GM19240 (cell line): ENCODE data around the gene TIMM9.
A peak's percentile ranks its signal among the peaks of the same experiment; 100 is the strongest.
"Not testable (repeated sequence)": the region's sequence is repeated elsewhere in the genome, so short reads cannot be mapped to it uniquely, and the experiment has no call there.

ENCODE experiments used
- DNase-seq: peaks from one replicate; pipeline ENCODE4 v3.0.0; 2011; ENCODE audit warnings: low spot score; ENCODE audit not compliant: insufficient read length

TIMM9 gene, protein sequence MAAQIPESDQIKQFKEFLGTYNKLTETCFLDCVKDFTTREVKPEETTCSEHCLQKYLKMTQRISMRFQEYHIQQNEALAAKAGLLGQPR

DNA sequence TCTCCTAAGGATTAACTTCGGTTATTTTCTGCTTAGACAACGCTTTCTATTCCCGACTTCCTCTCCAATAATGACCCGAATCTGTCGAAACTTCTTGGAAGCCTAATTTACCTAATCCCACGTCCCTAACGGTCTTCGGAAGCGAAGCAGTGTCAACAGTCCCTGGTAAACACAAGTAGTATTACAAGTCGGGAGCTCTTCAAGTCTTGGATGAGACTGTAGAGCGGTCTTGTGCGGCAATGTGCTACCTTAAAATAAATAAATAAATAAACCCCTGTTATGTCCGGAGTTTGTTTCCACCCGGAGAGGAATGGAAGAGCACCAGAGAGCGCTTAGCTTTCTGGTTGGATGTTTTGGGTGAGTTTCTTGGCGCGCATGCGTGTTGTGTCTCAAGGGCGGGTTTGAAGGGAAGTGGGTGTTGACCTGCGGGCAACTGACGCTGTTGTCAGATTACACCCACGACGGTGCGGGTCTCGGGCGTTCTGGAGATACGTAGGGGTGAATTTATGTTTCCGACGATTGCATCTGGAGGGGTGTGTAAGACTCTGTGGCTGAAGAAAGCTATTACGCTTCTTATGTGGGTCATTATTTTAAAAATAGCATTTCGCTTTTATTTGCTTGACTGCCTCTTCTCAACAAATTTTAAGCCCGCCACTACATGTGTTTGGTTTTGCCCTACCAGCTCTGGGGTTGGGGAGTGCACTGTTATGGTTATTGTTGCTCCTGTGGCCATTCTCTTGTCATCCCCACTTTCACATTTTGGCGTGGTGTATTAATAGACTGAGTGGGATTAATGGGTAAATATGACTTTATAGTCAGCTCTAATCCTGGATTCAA, at the start of gene TIMM9, which contains the start of gene KIAA0586:
Gene TIMM9, minus strand, starts transcription at position 251 of the 837 bp plus-strand sequence. CDS start 15,586 bp downstream, outside the sequence.
Gene KIAA0586, plus strand, starts transcription at position 439 of the 837 bp plus-strand sequence. CDS start 546 bp downstream, outside the sequence.
- peak; percentile 69 for DNase-seq

DNA sequence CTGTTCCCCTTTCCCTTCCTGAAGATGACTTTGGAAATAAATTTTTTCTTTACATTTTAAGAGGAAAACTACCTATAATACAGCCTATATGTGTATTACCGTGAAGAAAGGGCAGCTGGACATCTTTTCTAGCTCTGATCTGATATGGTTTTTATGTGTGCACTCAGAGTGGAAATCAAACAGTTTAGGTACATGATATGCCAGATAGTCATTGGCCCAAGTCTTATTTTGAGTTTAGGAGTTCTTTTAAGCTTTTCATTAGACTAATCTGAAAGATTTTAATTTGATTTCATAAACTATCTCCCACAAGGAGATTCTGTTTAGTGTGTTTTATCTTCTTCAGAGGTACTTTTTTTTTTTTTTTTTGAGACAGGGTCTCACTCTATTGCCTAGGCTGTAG, 49.0 kb upstream of the TIMM9 start:
- DNase-seq: no peak

DNA sequence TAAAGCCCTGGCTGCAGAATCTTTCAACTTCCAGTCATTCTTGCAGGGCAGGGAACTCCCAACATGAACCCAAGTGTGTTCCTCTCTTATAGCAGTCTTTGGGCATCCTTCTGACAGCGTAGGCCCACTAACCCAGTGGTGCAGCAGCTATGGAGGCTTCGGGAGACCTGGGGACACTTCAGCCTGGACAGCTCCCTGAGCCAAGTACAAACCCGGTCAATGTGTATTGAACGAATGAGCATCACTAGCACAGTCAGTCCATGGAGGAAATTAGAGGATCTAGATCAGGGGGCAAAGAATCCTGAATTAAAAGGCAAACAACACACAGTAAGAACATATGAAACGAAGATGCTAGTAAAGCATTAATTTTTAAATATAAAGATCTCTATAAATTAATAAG, 42.0 kb upstream of the TIMM9 start:
- DNase-seq: no peak

DNA sequence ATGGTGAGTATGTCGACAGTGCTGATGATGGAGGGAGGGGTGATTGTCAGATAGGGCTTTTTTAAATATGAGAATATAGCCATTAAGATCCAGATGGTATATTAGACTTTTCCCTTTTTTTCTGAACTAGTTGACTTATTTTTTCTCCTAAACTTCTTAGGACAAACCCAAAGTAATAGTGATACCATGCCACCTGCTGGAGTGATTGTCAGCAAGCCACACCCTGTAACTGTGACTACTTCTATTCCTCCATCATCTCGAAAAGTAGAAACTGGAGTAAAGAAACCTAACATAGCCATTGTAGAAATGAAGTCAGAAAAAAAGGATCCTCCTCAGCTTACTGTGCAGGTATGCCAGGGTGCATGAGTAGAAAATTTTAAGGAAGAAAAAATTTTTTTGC, 40.2 kb upstream of the TIMM9 start:
- no peak for DNase-seq

DNA sequence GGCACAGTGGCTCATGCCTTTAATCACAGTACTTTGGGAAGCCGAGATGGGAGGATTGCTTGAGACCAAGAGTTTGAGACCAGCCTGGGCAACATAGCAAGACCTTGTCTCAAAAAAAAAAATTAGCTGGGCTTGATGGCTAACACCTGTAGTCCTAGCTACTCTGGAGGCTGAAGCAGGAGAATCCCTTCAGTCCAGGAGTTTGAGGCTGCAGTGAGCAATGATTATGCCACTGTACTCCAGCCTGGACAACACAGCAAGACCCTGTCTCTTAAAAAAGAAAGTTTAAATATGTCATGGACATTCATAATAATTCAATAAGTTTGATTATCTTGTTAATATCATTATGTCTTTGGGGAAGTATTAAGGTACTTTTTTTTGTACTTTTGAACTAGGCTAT, 39.1 kb upstream of the TIMM9 start:
- no peak for DNase-seq

DNA sequence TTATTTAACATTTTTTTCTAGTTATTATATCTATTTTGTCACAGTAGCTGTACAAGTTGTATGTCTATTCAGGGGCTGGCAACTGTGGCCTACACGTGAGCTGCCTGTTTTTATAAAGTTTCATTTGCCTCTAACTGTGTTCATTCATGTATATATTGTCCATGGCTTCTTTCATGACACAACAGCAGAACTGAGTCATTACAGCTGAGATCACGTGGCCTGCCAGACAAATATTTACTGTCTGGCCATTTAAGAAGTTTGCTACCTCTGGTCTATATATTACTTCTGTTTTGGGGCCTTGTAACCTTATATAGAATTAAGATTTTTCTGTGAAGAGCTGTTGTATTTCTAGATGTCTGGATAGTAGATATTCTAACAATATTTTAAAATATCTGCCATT, 38.1 kb upstream of the TIMM9 start:
- no peak for DNase-seq

DNA sequence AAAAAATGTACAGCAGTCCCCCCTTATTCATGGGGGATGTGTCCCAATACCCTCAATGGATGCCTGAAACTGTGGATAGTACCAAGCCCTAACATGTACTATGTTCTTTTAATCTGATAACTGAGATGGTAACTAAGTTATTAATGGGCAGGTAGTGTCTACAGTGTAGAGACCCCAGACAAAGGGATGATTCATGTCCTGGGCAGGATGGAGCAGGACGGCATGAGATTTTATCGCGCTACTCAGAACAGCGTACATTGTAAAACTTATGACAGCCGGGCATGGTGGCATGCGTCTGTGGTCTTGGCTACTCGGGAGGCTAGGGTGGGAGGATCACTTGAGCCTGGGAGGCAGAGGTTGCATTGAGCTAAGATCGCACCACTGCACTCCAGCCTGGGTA, 37.3 kb upstream of the TIMM9 start:
- no peak for DNase-seq

DNA sequence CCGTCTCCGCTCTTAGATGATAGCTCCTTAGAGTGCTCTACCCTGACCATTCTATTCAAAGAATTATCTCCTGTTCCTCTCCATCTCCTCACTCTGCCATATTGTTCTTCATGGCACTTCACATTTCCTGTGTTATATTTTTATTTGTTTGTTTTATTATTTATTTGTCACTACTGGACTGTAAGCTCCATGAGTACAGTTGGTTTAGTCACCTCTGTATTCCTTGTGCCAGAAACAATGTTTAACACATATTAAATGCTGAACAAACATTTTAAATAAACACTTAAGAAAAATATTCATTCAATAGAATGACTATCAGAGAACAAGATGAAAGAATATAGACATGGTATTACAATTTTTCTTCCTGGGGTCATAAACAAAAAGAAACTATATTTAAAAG, 35.8 kb upstream of the TIMM9 start:
- DNase-seq: no peak

DNA sequence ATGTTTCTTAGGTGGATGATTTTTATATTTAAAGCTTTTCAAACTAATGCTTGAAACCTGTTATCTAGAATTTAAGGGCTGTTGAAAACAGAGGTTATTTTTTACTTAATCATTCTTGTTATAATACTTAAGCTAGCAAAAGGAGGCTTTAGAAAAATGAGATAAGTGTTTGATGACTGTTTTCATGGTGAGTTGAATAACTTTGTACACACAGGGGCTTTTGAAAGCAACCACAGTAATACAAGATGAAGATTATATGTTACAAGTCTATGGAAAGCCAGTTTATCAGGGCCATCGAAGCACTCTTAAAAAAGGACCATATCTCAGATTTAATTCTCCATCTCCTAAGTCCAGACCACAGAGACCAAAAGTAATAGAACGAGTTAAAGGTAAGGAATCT, 33.4 kb upstream of the TIMM9 start:
- no peak for DNase-seq

DNA sequence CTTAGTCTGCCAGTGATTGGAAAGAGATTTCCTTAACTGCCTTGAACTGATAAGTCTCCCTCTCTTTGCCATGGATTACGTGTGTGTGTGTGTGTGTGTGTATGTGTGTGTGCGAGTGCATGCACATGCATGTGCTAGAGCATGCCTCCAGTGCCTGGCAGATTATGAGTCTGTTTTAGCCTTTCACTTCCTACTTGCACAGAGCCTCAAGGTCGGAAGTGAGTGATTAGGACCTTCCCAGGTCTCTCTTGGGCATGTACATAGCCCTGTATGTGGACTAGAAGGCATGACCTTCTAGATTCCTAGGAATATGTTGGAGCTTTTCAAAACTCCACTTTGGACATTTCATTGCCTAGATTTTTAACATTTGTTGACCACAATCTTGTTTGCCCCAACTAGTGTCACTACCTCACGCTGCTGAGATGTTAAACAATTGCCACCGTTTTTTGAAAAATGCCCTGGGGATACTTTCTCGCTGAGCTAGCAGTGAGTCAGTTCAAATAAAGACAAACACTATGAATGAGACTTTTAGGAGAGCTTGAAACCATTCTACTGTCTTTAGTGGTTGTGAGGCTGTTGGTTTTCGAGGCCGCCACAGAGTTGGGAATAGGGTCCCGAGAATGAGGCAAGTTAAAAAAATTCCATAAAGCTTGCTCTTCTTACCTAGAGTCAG, 28.4 kb upstream of the TIMM9 start:
- DNase-seq: no peak

DNA sequence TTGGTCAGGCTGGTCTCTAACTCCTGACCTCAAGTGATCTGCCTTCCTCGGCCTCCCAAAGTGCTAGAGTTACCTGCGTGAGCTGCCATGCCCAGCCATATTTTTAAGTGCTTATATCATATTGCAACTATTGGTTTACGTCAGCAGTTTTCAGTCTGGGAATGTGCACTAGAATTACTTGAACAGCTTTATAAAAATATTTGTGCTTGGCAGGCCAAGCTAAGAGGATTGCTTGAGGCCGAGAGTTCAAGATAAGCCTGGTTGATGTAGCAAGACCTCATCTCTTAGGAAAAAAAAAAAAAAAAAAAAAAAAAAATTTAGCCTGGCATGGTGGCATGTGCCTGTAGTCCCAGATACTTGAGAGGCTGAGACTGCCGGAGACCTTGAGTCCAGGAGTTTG, 17.3 kb upstream of the TIMM9 start:
- DNase-seq: no peak

DNA sequence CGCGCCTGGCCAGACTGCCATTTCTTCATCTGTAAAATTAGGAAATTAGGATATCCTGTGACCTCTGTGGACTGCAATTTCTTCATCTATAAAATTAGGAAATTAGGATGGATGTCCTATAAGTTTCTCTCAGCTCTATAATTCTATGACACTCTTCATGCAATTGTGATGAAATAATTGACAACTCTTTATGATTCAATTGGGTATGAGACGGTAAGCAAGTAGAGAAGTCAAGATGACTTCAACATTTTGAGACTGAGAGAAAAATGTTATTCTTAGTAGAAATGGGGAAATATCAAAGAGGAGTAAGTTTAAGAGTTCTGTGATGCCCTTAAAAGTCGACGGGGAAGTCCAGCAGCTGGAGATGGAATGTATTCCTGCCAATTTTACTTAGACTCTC, 12.1 kb upstream of the TIMM9 start:
- DNase-seq: no peak

DNA sequence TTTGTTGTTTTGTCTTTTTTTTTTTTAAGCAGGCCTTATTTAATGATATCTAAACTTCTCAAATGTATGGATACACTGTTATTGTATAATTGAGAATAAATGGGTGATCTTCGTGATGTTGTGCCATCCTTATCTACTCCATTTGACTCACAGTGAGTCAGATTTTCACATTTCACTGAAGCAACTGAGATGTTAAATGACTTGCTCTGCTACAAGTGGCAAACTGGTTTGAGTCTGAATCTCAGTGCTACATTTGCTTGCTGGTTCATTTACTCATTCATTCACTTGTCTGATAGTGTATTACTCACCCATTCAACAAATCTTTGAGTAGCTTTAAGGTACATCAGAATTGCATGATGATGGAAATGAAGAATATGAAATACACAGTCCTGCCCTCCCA, 2.8 kb upstream of the TIMM9 start:
- DNase-seq: no peak

DNA sequence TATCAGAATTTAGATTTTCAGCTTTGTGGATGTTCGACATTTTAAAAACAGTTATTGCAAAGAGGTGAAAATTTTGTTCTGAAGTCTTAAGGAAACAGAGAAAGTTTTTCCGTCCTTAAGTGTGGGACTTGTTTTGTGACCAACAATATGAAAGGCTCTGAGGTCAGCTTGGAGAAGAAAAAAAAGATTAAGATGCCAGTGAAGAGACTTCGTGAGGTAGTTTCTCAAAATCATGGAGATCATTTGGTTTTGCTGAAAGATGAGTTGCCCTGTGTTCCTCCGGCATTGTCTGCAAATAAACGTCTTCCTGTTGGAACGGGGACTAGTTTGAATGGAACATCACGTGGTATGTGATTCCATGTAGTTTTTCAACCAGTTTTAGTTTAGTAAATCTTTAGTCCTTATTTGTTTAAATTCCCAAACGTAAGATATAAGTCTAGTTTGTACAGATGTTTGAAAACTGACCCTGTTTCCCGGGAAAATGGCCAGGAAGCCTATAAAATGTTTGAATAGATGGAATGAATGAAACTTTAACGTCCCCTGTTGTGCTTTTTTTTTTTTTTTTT, 870 bp upstream of the TIMM9 start:
- no peak for DNase-seq

DNA sequence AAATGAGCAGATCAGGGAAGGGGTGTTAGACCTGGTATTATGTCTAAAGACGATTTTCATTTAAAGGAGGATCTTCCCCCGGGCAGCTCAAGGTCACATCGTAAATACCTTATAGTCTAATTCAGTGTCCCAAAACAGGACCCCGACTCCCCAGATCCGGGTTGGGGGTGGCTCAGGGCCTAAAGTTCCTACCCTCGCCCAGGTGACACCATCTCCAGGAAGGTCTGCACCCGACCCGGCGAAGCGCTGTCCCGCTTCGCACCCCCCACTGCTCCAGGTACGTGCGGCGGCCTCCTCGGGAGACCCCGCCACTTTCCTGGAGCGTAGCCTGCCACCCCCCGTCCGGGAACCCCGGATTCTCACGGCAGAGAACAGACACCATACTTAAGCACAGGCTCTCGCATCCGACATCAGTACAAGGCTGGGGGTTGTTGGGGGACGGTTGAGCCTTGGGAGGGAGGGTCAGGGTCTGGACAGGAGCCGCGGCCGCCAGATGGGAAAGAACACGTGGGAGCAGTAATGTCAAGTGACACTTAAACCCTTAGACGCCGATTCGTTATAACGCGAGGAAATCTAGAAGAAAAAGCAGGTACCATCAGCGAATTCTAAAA, 556 bp downstream of the TIMM9 start:
- DNase-seq: no peak

DNA sequence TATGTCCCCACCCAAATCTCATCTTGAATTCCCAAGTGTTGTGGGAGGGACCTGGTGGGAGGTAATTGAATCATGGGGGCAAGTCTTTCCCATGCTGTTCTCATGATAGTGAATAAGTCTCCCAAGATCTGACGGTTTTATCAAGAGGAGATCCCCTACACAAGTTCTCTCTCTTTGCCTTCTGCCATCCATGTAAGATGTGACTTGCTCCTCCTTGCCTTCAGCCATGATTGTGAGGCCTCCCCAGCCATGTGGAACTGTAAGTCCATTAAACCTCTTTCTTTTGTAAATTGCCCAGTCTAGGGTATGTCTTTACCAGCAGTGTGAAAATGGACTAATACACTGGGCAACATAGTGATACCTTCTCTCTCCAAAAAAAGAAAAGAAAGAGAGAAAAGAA, 10.4 kb downstream of the TIMM9 start:
- DNase-seq: not testable (repeated sequence)

DNA sequence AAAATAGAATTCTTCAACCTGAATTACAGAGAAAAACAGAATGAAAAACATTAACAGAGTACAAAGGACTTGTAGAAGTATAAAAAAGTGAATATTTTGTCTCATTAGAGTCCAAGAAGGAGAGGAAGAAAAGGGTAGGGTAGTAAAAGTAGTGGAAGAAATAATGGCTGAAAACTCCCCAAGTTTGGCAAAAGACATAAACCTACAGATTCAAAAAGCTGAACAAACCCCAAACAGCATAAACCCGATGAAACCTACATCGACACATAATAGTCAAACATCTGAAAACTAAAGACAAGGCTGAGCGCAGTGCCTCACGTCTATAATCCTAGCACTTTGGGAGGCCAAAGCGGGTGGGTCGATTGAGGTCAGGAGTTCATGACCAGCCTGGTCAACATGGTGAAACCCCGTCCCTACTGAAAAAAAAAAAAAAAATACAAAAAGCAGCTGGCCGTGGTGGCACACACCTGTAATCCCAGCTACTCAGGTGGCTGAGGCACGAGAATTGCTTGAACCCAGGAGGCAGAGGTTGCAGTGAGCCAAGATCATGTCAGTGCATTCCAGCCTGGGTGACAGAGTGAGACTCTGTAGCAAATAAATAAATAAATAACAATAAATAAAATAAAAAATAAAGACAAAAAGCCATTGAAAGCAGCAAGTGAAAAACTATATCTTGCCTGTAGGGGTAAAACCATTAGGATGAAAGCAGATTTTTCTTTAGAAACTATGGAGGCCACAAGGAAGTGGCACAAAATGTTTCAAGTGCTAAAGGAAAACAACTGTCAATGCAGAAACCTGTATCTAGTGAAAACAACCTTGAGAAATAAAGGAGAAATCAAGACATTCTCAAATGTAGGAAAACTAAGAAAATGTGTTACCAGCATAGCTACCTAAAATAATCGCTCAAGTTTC, 11.4 kb downstream of the TIMM9 start:
- no peak for DNase-seq

DNA sequence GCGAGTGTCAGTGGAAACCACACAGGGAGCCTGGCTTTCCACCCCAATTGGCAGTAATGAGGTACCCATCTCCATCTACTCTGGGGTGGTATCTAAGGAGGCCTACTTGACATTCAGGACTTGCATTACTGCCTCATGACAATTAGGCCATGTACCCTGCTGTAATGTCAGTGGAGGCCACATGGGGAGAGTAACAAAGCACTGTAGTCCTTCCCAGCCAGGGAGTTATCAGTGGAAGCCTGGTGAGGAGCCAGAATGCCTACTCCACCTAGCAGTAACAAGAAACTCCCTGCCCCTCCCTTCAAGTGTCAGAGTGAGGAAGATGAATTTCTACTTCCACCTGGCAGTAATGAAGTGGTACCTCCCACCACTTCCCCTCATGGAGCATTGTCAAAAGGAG, 12.5 kb downstream of the TIMM9 start:
- DNase-seq: no peak

DNA sequence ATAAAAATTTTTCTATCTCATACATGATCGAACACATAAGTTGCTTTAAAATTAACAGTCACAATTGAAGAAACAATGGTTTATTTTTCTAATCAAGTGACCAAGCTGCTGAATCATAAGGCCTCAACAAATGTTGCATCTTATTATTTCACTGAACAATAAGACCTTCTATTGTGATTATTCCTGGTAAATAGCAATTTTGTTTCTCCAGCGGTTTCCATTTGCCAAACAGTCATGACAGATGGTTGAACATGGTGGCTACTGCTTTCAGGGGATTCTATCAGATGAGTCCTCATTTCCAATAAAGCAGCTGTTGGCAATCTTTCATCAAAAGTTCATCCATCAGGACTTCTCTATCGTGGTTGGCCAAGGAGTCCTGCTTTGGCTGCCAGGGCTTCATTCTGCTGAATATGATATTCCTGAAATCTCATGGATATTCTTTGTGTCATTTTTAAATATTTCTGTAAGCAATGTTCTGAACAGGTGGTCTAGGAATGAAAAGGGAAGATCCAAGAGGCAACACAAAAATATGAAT, 18.6 kb downstream of the TIMM9 start:
- DNase-seq: no peak

DNA sequence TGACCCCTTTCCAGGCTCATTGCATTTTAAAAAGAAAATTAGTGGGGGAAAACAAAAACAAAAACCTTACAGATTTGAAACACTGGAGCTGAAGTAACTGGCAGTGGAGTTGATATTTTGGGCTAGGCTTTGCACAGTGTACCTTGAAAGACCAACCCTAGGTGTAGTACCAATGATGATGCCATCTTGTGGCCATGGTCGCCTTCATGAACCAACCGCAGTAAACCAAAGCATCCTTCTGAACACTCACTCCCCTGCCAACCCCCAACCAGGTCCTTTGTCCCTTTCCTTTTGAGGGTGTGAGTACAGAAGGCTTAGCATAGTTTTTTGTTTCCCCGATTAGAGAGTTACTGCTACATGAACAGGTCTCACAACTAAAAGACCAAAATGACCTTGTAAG, 25.7 kb downstream of the TIMM9 start:
- no peak for DNase-seq

DNA sequence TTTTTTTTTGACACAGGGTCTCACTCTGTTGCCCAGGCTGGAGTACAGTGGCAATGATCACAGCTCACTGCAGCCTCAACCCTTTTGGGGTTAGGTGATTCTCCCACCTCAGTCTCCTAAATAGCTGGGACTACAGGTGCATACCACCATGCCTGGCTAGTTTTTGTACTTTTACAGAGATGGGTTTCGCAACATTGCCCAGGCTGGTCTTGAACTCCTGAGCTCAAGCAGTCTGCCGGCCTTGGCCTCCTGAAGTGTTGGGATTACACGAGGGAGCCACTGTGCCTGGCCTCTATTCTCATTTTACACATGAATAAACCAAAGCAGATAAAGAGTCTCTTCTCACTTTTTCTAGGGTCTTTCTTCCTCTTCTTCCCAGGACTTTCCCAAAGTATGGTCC, 28.4 kb downstream of the TIMM9 start:
- DNase-seq: no peak
